Measurements from ENCODE around the gene DHPS. TPM values are rescaled to one million over a fixed set of nuclear protein-coding genes. Genes with fewer than 3 reads are reported as not detected.

DHPS gene
- total and polyA plus RNA-seq, 2 of the 13 experiments (the other 11 are each of a cell fraction or from before 2014, with no cell fraction given) = 43.3 to 84.3 TPM

DNA sequence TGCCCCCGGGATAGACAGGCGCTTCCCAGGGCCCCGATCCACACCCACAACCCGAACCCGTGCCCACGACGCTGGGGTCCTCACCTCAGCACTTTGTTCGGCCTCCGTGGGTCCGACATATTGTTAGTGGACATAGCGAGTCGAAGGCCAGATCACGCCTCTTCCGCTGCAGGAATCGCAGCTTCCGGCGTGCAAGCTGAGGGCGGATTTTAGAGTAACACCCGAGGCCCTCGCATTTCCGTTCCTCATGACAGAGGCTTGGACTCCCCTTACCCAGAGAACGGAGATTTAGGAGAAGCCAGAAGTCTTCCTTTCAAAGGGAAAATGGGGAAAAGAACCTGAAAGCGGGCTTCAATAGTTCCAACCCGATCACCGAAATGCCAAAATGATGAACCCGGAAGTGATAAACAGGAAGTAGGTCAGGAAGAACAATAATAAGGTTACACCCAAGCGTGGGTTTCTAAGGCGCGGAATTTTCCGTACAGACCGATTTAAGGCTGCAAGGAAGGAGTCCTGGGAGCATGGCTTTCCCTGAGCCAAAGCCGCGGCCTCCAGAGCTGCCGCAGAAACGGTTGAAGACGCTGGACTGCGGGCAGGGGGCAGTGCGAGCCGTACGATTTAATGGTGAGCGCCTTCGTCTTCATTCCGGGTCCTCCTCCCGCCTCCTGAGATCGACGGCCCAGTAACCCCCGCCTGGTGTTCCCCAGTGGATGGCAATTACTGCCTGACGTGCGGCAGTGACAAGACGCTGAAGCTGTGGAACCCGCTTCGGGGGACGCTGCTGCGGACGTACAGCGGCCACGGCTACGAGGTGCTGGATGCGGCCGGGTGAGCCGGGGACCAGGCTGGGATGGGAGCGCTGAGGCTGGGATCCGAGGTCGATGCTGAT is 12.2 kb downstream of the DHPS start (continued):
- TF ChIP-seq, protein P1, sequence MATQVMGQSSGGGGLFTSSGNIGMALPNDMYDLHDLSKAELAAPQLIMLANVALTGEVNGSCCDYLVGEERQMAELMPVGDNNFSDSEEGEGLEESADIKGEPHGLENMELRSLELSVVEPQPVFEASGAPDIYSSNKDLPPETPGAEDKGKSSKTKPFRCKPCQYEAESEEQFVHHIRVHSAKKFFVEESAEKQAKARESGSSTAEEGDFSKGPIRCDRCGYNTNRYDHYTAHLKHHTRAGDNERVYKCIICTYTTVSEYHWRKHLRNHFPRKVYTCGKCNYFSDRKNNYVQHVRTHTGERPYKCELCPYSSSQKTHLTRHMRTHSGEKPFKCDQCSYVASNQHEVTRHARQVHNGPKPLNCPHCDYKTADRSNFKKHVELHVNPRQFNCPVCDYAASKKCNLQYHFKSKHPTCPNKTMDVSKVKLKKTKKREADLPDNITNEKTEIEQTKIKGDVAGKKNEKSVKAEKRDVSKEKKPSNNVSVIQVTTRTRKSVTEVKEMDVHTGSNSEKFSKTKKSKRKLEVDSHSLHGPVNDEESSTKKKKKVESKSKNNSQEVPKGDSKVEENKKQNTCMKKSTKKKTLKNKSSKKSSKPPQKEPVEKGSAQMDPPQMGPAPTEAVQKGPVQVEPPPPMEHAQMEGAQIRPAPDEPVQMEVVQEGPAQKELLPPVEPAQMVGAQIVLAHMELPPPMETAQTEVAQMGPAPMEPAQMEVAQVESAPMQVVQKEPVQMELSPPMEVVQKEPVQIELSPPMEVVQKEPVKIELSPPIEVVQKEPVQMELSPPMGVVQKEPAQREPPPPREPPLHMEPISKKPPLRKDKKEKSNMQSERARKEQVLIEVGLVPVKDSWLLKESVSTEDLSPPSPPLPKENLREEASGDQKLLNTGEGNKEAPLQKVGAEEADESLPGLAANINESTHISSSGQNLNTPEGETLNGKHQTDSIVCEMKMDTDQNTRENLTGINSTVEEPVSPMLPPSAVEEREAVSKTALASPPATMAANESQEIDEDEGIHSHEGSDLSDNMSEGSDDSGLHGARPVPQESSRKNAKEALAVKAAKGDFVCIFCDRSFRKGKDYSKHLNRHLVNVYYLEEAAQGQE (IDR thresholded peaks at IDR 0.05; ENCODE audit: borderline replicate concordance in 1 of 2, low read depth in 1 of 2, low read length in 2 of 2) = no peak
- no peak for TF ChIP-seq ARNT (IDR thresholded peaks at IDR 0.05)
- TF ChIP-seq PHF21A (CRISPR knock-in tag; IDR thresholded peaks at IDR 0.05) = peak; percentile 61; the same call in 1 of the 2 replicates
- TF ChIP-seq STAG1 (CRISPR knock-in tag; IDR thresholded peaks at IDR 0.05) = no peak
- no peak for TF ChIP-seq AKAP8 (CRISPR knock-in tag; IDR thresholded peaks at IDR 0.05)
- TF ChIP-seq ASH2L (IDR thresholded peaks at IDR 0.05; ENCODE audit: insufficient read length, low read depth, low read length) = peak; percentile 100
- TF ChIP-seq, protein P2, sequence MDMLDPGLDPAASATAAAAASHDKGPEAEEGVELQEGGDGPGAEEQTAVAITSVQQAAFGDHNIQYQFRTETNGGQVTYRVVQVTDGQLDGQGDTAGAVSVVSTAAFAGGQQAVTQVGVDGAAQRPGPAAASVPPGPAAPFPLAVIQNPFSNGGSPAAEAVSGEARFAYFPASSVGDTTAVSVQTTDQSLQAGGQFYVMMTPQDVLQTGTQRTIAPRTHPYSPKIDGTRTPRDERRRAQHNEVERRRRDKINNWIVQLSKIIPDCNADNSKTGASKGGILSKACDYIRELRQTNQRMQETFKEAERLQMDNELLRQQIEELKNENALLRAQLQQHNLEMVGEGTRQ (IDR thresholded peaks at IDR 0.05; ENCODE audit: low read depth, low read length) = no peak
- TF ChIP-seq, protein P2 (CRISPR knock-in tag; IDR thresholded peaks at IDR 0.05; ENCODE audit: borderline replicate concordance) = no peak
- TF ChIP-seq HDAC1 (CRISPR knock-in tag; IDR thresholded peaks at IDR 0.05) = peak; percentile 59
- TF ChIP-seq, protein P3, sequence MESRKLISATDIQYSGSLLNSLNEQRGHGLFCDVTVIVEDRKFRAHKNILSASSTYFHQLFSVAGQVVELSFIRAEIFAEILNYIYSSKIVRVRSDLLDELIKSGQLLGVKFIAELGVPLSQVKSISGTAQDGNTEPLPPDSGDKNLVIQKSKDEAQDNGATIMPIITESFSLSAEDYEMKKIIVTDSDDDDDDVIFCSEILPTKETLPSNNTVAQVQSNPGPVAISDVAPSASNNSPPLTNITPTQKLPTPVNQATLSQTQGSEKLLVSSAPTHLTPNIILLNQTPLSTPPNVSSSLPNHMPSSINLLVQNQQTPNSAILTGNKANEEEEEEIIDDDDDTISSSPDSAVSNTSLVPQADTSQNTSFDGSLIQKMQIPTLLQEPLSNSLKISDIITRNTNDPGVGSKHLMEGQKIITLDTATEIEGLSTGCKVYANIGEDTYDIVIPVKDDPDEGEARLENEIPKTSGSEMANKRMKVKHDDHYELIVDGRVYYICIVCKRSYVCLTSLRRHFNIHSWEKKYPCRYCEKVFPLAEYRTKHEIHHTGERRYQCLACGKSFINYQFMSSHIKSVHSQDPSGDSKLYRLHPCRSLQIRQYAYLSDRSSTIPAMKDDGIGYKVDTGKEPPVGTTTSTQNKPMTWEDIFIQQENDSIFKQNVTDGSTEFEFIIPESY (CRISPR knock-in tag; IDR thresholded peaks at IDR 0.05) = no peak
- TF ChIP-seq, protein P4, sequence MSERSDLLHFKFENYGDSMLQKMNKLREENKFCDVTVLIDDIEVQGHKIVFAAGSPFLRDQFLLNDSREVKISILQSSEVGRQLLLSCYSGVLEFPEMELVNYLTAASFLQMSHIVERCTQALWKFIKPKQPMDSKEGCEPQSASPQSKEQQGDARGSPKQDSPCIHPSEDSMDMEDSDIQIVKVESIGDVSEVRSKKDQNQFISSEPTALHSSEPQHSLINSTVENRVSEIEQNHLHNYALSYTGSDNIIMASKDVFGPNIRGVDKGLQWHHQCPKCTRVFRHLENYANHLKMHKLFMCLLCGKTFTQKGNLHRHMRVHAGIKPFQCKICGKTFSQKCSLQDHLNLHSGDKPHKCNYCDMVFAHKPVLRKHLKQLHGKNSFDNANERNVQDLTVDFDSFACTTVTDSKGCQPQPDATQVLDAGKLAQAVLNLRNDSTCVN (CRISPR knock-in tag; IDR thresholded peaks at IDR 0.05; ENCODE audit: borderline replicate concordance) = no peak
- TF ChIP-seq JUN (CRISPR knock-in tag; IDR thresholded peaks at IDR 0.05) = no peak; the same call in 1 of the 2 replicates
- TF ChIP-seq ZSCAN9 (CRISPR knock-in tag; IDR thresholded peaks at IDR 0.05; ENCODE audit: borderline replicate concordance) = 0 out of 2 replicates have a peak, but pooled peaks have one; percentile 57
- no peak for TF ChIP-seq ZNF253 (CRISPR knock-in tag; IDR thresholded peaks at IDR 0.05; ENCODE audit: borderline replicate concordance)
- TF ChIP-seq ZFX (CRISPR knock-in tag; IDR thresholded peaks at IDR 0.05; ENCODE audit: low read depth) = peak; percentile 97
- TF ChIP-seq ZNF615 (CRISPR knock-in tag; IDR thresholded peaks at IDR 0.05; ENCODE audit: borderline replicate concordance) = no peak
- TF ChIP-seq ZSCAN31 (CRISPR knock-in tag; IDR thresholded peaks at IDR 0.05; ENCODE audit: low read depth) = peak; percentile 48; the same call in 1 of the 2 replicates
- no peak; the same call in 1 of the 2 replicates for TF ChIP-seq ZBTB38 (CRISPR knock-in tag; IDR thresholded peaks at IDR 0.05)
- TF ChIP-seq HES4 (CRISPR knock-in tag; IDR thresholded peaks at IDR 0.05; ENCODE audit: borderline replicate concordance) = no peak
